ENCODE data around the gene RNF135. TPM values are rescaled to one million over a fixed set of nuclear protein-coding genes. Genes with fewer than 3 reads are reported as not detected.
"Not testable (repeated sequence)": the region's sequence is repeated elsewhere in the genome, so short reads cannot be mapped to it uniquely, and the experiment has no call there.

The RNF135 gene
- polyA plus RNA-seq, 1 donor from 2014 or later: 0.17 TPM

- no peak overlapping the region for H2AFZ ChIP-seq (ENCODE audit: low read depth, low read length)
- no peak overlapping the region for H3K4me2 ChIP-seq (ENCODE audit: low read length)
- no peaks in the 10 kb centered on the region for H3F3A ChIP-seq (ENCODE audit: insufficient read depth, low read length, poor library complexity, severe bottlenecking)
- no peak overlapping the region for H3K27ac ChIP-seq (ENCODE audit: low read length)
- H3K9ac ChIP-seq (ENCODE audit: low read length): no peak overlapping the region
- no peaks in the 10 kb centered on the region for H3K9me3 ChIP-seq (ENCODE audit: low read length)
- no peaks in the 10 kb centered on the region for H3K79me2 ChIP-seq (replicated peaks; ENCODE audit: insufficient read depth, low read length)
- no peaks in the 10 kb centered on the region for H3K9me2 ChIP-seq (ENCODE audit: insufficient read depth, low read length)
- no peaks in the 10 kb centered on the region for H4K20me1 ChIP-seq (ENCODE audit: insufficient read depth)
- no peak overlapping the region for H3K4me3 ChIP-seq (ENCODE audit: low read length)
- H3K36me3 ChIP-seq (ENCODE audit: insufficient read depth, low read length): no peaks in the 10 kb centered on the region
- H3K27me3 ChIP-seq (ENCODE audit: insufficient read depth, low read depth, low read length): no peaks in the 10 kb centered on the region
- TF ChIP-seq SMC3 (conservative IDR thresholded peaks at IDR 0.05; ENCODE audit: poor library complexity): no peak
- TF ChIP-seq EZH2 (IDR thresholded peaks at IDR 0.05; ENCODE audit: borderline replicate concordance, insufficient read depth, low read length, poor library complexity, severe bottlenecking): no peak
Measured at GRCh38 chr17:31015639-31016038, 44.8 kb downstream of the RNF135 start.

GRCh38 chr17:31019004-31019403 is 48.2 kb downstream of the RNF135 start:
- H2AFZ ChIP-seq (ENCODE audit: low read depth, low read length): no peak overlapping the region
- no peak overlapping the region for H3K4me2 ChIP-seq (ENCODE audit: low read length)
- H3K27me3 ChIP-seq (ENCODE audit: insufficient read depth, low read depth, low read length): no peaks in the 10 kb centered on the region
- no peaks in the 10 kb centered on the region for H3K36me3 ChIP-seq (ENCODE audit: insufficient read depth, low read length)
- no peaks in the 10 kb centered on the region for H3K79me2 ChIP-seq (replicated peaks; ENCODE audit: insufficient read depth, low read length)
- H3F3A ChIP-seq (ENCODE audit: insufficient read depth, low read length, poor library complexity, severe bottlenecking): no peaks in the 10 kb centered on the region
- H3K9ac ChIP-seq (ENCODE audit: low read length): no peak overlapping the region
- H4K20me1 ChIP-seq (ENCODE audit: insufficient read depth): no peaks in the 10 kb centered on the region
- no peak overlapping the region for H3K4me3 ChIP-seq (ENCODE audit: low read length)
- H3K9me3 ChIP-seq (ENCODE audit: low read length): no peaks in the 10 kb centered on the region
- H3K9me2 ChIP-seq (ENCODE audit: insufficient read depth, low read length): no peaks in the 10 kb centered on the region
- TF ChIP-seq TAF1 (IDR thresholded peaks at IDR 0.05; ENCODE audit: low read depth) (no peak), EZH2 (IDR thresholded peaks at IDR 0.05; ENCODE audit: borderline replicate concordance, insufficient read depth, low read length, poor library complexity, severe bottlenecking) (no peak), SMC3 (conservative IDR thresholded peaks at IDR 0.05; ENCODE audit: poor library complexity) (no peak), REST (IDR thresholded peaks at IDR 0.05; ENCODE audit: borderline replicate concordance) (no peak), POLR2AphosphoS5 (IDR thresholded peaks at IDR 0.05) (no peak), CTCF (IDR thresholded peaks at IDR 0.05; ENCODE audit: poor library complexity, severe bottlenecking) (no peak), RAD21 (conservative IDR thresholded peaks at IDR 0.05) (no peak), MXI1 (conservative IDR thresholded peaks at IDR 0.05; ENCODE audit: poor library complexity, severe bottlenecking) (no peak), EP300 (conservative IDR thresholded peaks at IDR 0.05; ENCODE audit: poor library complexity, severe bottlenecking) (no peak)
- no peak overlapping the region for H3K27ac ChIP-seq (ENCODE audit: low read length)

- not testable (repeated sequence) for H3K27me3 ChIP-seq (ENCODE audit: insufficient read depth, low read depth, low read length); H3F3A ChIP-seq (ENCODE audit: insufficient read depth, low read length, poor library complexity, severe bottlenecking); H3K27ac ChIP-seq (ENCODE audit: low read length); H3K79me2 ChIP-seq (replicated peaks; ENCODE audit: insufficient read depth, low read length); H3K4me3 ChIP-seq (ENCODE audit: low read length); H3K9ac ChIP-seq (ENCODE audit: low read length); H4K20me1 ChIP-seq (ENCODE audit: insufficient read depth); H3K4me2 ChIP-seq (ENCODE audit: low read length); H3K9me3 ChIP-seq (ENCODE audit: low read length); H3K36me3 ChIP-seq (ENCODE audit: insufficient read depth, low read length); H3K9me2 ChIP-seq (ENCODE audit: insufficient read depth, low read length); H2AFZ ChIP-seq (ENCODE audit: low read depth, low read length)
Measured at GRCh38 chr17:31023171-31023570, 52.3 kb downstream of the RNF135 start.
